COLO829 (cell line): ENCODE measurements around the gene PDE4D.

Source experiments
- DNase-seq: peaks from one replicate; pipeline ENCODE4 v3.0.0; 2012; ENCODE audit warnings: low spot score

Gene PDE4D

GRCh38 chr5:59838989-59839388, 54.5 kb downstream of the PDE4D start:
- no peak for DNase-seq

DNA sequence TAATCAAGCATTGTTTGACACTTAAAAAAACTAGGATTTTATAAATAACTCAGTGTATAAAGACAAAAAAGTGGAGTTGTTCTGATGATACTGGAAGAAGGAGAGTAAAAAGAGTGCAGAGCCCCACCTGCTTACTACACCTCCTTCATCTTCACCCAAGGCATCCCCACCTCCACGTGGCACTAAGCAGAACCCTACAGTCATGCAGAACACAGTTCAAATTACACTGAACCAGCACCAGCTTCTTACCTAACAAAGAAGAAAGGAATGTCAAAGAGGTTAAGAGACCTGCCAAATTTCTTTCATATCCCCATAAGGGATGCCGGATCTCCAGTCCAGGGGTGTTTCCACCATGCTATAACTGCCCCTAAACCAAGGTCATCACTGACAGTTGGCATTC, 55.5 kb downstream of the PDE4D start:
- DNase-seq: no peak

GRCh38 chr5:59837071-59837470, 56.5 kb downstream of the PDE4D start:
- no peak for DNase-seq

GRCh38 chr5:59835800-59836199, 57.7 kb downstream of the PDE4D start:
- no peak for DNase-seq

GRCh38 chr5:59833448-59833847, 60.1 kb downstream of the PDE4D start:
- DNase-seq: no peak

- DNase-seq: no peak
Observed at GRCh38 chr5:59832577-59833301, 60.8 kb downstream of the PDE4D start.

DNA sequence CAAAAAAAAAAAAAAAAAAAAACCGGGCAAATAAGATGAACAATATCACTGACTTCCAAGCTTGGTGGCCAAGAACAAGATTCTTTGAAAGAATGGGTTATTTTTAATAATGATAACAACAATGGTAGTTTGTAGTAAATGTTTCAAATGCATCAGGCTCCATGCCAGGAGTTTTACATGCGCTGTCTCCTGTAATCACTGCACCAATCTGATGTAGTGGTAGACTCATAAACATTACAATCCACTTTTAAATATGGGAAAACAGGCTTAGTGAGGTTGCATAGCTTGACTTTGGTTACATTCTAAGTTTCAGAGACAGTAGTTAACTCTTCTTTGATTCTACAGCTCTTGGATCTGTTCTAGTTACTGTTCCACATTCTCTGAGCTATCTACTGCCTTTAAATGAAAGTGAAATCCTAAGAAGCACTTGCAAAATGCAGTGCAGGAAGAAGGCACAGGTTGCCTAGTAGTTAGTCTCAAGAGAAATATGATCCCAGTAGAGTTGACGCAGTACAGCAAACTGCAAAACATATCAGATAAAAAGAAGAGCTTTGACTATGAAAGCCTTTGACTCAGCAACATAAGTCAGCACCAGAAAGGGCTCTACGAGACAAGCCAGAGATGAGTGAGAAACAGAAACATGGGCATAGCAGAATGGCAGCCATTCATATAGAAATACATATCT, 62.1 kb downstream of the PDE4D start:
- no peak for DNase-seq

GRCh38 chr5:59830536-59831200, 62.9 kb downstream of the PDE4D start:
- no peak for DNase-seq

- no peak for DNase-seq
Observed at GRCh38 chr5:59829922-59830321, 63.6 kb downstream of the PDE4D start.

DNA sequence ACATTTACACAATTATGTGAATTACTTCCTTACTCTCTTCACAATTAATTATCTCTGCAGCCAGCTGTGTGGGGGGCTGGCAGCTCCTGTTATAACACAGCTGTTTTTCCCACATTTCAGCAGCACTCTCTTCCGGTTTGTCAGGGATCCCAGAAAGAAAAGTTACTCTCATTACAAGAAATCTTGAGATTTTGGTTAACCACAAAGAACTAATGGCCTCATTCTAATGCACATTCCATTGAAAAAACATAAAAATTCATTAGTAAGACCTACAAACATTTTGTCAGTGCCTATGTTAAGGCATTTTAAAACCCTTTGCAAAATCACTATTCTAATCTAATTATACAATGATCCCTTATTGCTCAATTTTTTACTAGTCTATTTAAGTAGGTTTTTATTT, 64.1 kb downstream of the PDE4D start:
- peak; percentile 4 for DNase-seq

DNA sequence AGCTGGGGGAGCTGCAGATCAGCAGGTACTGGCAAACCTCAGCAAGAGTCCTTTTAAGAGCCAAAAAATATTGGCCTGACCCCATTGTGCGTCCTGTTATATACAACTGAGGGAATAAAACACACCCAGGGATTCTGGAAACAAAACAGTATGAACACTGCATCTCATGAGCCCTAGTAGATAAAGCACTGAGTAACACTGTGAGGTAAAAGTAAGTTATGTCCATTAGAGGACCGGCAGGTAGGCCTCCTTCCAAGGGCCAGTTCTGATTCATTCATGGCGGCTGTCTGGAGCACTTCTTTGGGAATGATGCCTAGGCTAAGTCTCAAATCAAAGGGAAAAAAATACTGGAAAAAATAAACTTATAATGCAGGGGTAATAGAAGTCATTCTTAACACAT, 64.9 kb downstream of the PDE4D start:
- no peak for DNase-seq

- DNase-seq: no peak
Observed at GRCh38 chr5:59826996-59827395, 66.5 kb downstream of the PDE4D start.

- DNase-seq: no peak
Observed at GRCh38 chr5:59823420-59823819, 70.1 kb downstream of the PDE4D start.

DNA sequence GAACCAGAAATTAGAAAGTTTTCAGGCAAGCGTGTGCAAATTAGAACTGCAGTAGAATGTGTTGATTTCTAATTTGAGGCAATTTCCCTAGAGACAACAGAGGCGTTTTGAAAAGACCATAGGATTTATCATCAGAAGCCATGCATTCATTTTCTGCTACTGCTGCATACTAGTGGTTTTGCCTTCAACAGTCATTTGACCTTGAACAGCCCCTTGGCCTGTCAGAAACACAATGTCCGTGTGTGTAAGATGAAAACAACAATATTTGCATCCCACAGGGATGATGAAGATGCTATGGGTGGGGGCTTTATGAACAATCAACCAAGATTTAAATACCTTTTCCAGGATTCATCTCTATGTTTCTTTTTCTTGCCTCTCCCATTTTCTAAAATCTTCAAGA, 73.7 kb downstream of the PDE4D start:
- no peak for DNase-seq

- DNase-seq: no peak
Observed at GRCh38 chr5:59817536-59817935, 76.0 kb downstream of the PDE4D start.

DNA sequence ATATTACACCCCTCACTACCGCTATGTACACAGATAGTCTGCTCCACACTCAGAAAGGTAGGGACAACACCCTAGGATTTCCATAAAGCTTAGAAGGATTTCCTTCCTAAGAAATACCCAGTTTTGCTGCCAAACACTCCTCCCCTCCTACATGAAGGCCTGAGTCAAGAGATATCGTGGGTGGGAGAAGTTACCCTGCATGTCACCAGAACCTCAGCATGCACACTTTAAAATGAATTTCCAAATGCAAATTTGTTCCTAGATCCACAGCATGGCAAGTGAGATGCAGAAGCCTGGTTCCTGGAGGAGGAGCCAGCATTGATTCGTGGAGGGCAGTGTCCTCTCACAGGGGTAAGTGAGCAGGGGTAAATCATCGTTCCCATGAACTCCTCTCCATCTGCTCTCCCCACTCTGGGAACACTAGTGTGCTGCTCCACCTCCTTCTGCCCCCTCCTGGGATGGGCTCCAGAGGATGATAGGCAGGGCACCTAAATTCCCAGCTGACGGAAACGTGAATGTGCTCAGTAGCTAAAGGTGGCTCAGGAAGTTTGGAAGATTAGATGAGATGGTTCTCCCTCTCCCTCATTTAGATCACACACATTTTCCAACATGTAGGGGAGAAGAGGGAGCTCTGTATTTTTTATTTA, 76.7 kb downstream of the PDE4D start:
- no peak for DNase-seq

GRCh38 chr5:59814537-59814872, 79.0 kb downstream of the PDE4D start:
- DNase-seq: no peak

DNA sequence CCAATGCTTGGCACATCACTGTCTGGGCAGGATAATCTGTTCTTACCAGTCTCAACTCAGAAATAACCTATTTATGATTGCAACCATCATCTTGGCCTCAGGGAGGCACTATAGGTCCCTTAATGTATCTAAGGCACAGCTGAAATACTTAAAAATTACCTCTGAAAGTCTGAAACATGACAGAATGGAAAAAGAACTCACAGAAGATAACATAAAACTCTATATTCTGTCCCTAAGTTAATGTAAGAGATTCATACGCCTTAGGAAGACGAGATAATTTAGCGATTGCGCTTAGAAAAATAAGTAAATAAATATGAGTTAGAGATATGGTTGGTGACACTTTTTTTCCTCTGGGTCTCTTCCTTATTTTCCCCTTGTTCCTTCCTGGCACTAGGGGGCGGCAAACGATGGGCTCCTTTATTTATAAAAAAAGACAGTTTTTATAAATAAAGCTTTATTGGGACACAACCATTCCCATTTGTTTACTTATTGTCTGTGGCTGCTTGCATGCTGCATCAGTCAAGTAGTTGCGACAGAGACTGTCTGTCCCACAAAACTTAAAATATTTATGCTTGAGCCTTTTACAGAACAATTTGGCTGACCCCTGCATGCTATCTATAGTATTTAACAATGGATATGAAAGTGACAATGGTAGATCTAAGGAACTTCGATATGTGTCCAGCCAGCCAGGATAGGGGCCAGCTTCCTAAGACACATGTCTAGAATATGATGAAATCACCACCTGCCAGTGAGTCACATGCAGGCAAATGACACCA, 79.6 kb downstream of the PDE4D start:
- no peak for DNase-seq

DNA sequence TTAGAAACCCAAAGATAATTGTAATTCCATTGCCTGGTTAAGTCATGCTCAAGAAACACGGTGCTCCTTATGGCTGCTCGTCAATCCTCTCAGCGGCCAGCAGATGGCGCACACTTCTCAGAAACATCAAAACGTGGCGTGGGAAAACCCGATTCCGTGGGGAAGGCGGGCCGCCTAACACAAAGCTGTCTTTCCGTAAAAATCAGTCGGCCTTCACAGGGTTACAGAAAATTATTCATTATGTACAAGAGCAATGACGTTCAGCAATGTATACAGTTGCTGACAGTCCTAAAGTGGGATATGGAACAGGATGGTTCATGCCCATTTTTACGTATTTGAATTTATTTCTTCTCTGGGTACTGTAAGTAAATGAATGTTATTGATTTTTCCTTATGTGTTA, 83.5 kb downstream of the PDE4D start:
- peak; percentile 61 for DNase-seq

DNA sequence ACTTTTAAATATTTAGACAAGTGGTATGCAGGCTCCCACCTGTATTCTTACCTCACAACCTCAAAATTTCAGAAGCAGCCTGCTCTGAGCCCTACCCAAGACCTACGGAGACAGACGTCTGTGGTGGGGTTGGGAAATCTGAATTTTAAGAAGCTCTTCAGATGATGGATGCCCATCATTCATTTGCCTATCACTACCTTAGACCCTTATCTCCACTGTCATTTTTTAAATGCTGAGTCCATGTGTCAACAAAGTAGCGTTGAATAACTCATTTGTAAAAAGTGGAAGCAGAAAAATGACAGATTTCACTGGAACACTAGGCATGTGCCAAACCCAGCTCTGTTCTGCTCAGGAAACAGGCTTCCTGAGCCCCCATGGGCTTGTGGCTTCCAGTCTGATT, 85.7 kb downstream of the PDE4D start:
- no peak for DNase-seq

DNA sequence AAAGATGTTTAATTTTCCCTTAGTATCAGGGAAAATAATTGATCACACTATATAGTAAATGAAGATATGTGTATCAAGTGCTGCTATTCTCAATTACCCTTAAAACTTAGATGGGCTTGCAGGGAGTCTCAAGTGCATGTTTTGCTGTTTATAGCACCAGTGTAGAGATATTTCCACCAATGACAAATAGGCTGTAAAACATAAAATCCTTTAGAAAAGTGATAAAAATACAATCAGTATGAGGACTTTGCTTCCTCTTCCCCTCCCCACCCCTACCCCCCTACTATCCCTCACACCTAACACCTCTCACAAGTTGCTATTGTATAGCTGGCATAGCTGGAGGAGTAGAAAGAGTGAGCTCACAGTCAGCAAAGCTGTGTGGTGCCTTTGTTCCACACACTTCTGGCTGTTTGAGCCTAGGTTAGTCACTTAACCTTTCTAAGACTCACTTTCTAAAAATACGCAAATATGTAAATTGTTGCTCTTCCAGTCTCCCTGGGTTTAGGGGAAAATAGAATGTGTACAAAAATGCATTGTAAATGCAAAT, 93.1 kb downstream of the PDE4D start:
- DNase-seq: no peak
